Measurements from ENCODE around the gene SLC39A9. TPM values are rescaled to one million over a fixed set of nuclear protein-coding genes. Genes with fewer than 3 reads are reported as not detected.
A peak's percentile ranks its signal among the peaks of the same experiment; 100 is the strongest.
"Not testable (repeated sequence)": the region's sequence is repeated elsewhere in the genome, so short reads cannot be mapped to it uniquely, and the experiment has no call there.

SLC39A9 gene
- total and polyA plus RNA-seq, 4 experiments from 2014 or later, result 17.9 to 38.6 (median 26.2) TPM

- H3K27ac Mint-ChIP-seq, result peak overlapping the region in 1 of 7 donors; percentile 39
- Histone ChIP-seq H3K9me3 (ENCODE audit: control insufficient read depth in 1 of 2, low read length in 2 of 2) (no peaks in the 10 kb centered on the region), H3K4me3 (ENCODE audit: low read length in 2 of 2) (no peak overlapping the region), H3K27ac (ENCODE audit: low read depth, low read length) (no peak overlapping the region), H3K36me3 (ENCODE audit: insufficient read depth, low read length) (peaks cover 11% of the 10 kb centered on the region), H3K27me3 (ENCODE audit: insufficient read depth, low read length) (no peaks in the 10 kb centered on the region), H3K4me1 (ENCODE audit: insufficient read depth, low read length) (no peaks in the 10 kb centered on the region)
- ChIA-PET POLR2A (ENCODE audit: partially characterized antibody) (no interaction called here), CTCF (ENCODE audit: partially characterized antibody) (no interaction called here)
- no peak overlapping the region for H3K4me3 Mint-ChIP-seq
- DNase-seq, result no peak
- H3K27me3 Mint-ChIP-seq, result no peaks in the 10 kb centered on the region
- H3K36me3 Mint-ChIP-seq, result peaks cover 41 to 62% of the 10 kb centered on the region in 2 donors
- intact Hi-C loops (cut with micrococcal nuclease), result no loop called here
- H3K4me1 Mint-ChIP-seq, result peaks cover 0 to 5% (median 2%) of the 10 kb centered on the region in 4 donors
- H3K9me3 Mint-ChIP-seq, result peaks cover 0 to 2% (median 0%) of the 10 kb centered on the region in 8 donors
Observed at GRCh38 chr14:69378274-69378673, 20.2 kb upstream of the SLC39A9 start.

- POLR2A ChIA-PET (ENCODE audit: partially characterized antibody), result interaction anchor here (1.2 to 3.8 kb wide), 2 partner anchors 8 to 10 kb away, joined by 3 to 20 read pairs; partner anchors contain the start of genes ERH and SLC39A9
- CTCF ChIA-PET (ENCODE audit: partially characterized antibody), result interaction anchor here (1.2 kb wide), 1 partner anchor 9 kb away, joined by 4 read pairs; no protein-coding TSS in a partner anchor
- no peak overlapping the region for H3K27ac ChIP-seq (ENCODE audit: low read depth, low read length)
- Mint-ChIP-seq H3K27me3 (no peaks in the 10 kb centered on the region), H3K36me3 (peaks cover 51 to 78% of the 10 kb centered on the region in 2 donors), H3K27ac (peak overlapping the region in 1 of 7 donors; percentile 41), H3K4me3 (no peak overlapping the region), H3K9me3 (no peaks in the 10 kb centered on the region), H3K4me1 (peaks cover 37 to 63% (median 48%) of the 10 kb centered on the region in 4 donors)
- H3K36me3 ChIP-seq (ENCODE audit: insufficient read depth, low read length), result peaks cover 55% of the 10 kb centered on the region
- no peaks in the 10 kb centered on the region for H3K9me3 ChIP-seq (ENCODE audit: control insufficient read depth in 1 of 2, low read length in 2 of 2)
- DNase-seq, result no peak
- no peaks in the 10 kb centered on the region for H3K27me3 ChIP-seq (ENCODE audit: insufficient read depth, low read length)
- no peak overlapping the region for H3K4me3 ChIP-seq (ENCODE audit: low read length in 2 of 2)
- peaks cover 32% of the 10 kb centered on the region for H3K4me1 ChIP-seq (ENCODE audit: insufficient read depth, low read length)
- intact Hi-C loops (cut with micrococcal nuclease), result no loop called here
Observed at GRCh38 chr14:69387311-69387710, 11.2 kb upstream of the SLC39A9 start.

- peaks cover 51 to 82% (median 62%) of the 10 kb centered on the region in 4 donors for H3K4me1 Mint-ChIP-seq
- H3K27me3 Mint-ChIP-seq; H3K4me3 ChIP-seq (ENCODE audit: low read length in 2 of 2); intact Hi-C loops (cut with micrococcal nuclease); POLR2A ChIA-PET (ENCODE audit: partially characterized antibody); CTCF ChIA-PET (ENCODE audit: partially characterized antibody); H3K27me3 ChIP-seq (ENCODE audit: insufficient read depth, low read length); H3K27ac ChIP-seq (ENCODE audit: low read depth, low read length); DNase-seq; H3K9me3 Mint-ChIP-seq; H3K9me3 ChIP-seq (ENCODE audit: control insufficient read depth in 1 of 2, low read length in 2 of 2): not testable (repeated sequence)
- Histone ChIP-seq H3K36me3 (ENCODE audit: insufficient read depth, low read length) (peaks cover 56% of the 10 kb centered on the region), H3K4me1 (ENCODE audit: insufficient read depth, low read length) (peaks cover 73% of the 10 kb centered on the region)
- peak overlapping the region in 6 of 8 donors; percentile 2 to 76 (median 47) for H3K4me3 Mint-ChIP-seq
- peaks cover 67 to 86% of the 10 kb centered on the region in 2 donors for H3K36me3 Mint-ChIP-seq
- H3K27ac Mint-ChIP-seq, result peak overlapping the region in 1 of 7 donors; percentile 52
Observed at GRCh38 chr14:69391400-69391799, 7.1 kb upstream of the SLC39A9 start.

- intact Hi-C loops (cut with micrococcal nuclease), result no loop called here
- Histone ChIP-seq H3K27me3 (ENCODE audit: insufficient read depth, low read length) (no peaks in the 10 kb centered on the region), H3K4me1 (ENCODE audit: insufficient read depth, low read length) (peaks cover 80% of the 10 kb centered on the region), H3K9me3 (ENCODE audit: control insufficient read depth in 1 of 2, low read length in 2 of 2) (no peaks in the 10 kb centered on the region), H3K27ac (ENCODE audit: low read depth, low read length) (no peak overlapping the region), H3K4me3 (ENCODE audit: low read length in 2 of 2) (no peak overlapping the region), H3K36me3 (ENCODE audit: insufficient read depth, low read length) (peaks cover 50% of the 10 kb centered on the region)
- POLR2A ChIA-PET (ENCODE audit: partially characterized antibody), result no interaction called here
- Mint-ChIP-seq H3K27me3 (no peaks in the 10 kb centered on the region), H3K4me3 (peak overlapping the region in 6 of 8 donors; percentile 16 to 61 (median 42)), H3K9me3 (no peaks in the 10 kb centered on the region), H3K27ac (peak overlapping the region in 2 of 7 donors; percentile 37 to 79), H3K4me1 (peaks cover 57 to 87% (median 67%) of the 10 kb centered on the region in 4 donors), H3K36me3 (peaks cover 60 to 83% of the 10 kb centered on the region in 2 donors)
- DNase-seq, result no peak
- CTCF ChIA-PET (ENCODE audit: partially characterized antibody), result no interaction called here
Observed at GRCh38 chr14:69392481-69392880, 6.0 kb upstream of the SLC39A9 start.

- DNase-seq, result no peak
- ChIA-PET CTCF (ENCODE audit: partially characterized antibody) (interaction anchor here (1.4 kb wide), 1 partner anchor 64 kb away, joined by 3 read pairs; no protein-coding TSS in a partner anchor), POLR2A (ENCODE audit: partially characterized antibody) (interaction anchor here (0.7 to 1.2 kb wide), 3 partner anchors 9 to 1925 kb away, joined by 3 read pairs; partner anchors contain the start of gene DCAF5)
- Histone ChIP-seq H3K27ac (ENCODE audit: low read depth, low read length) (no peak overlapping the region), H3K4me1 (ENCODE audit: insufficient read depth, low read length) (peaks cover 86% of the 10 kb centered on the region), H3K9me3 (ENCODE audit: control insufficient read depth in 1 of 2, low read length in 2 of 2) (no peaks in the 10 kb centered on the region), H3K36me3 (ENCODE audit: insufficient read depth, low read length) (peaks cover 33% of the 10 kb centered on the region), H3K4me3 (ENCODE audit: low read length in 2 of 2) (no peak overlapping the region), H3K27me3 (ENCODE audit: insufficient read depth, low read length) (no peaks in the 10 kb centered on the region)
- Mint-ChIP-seq H3K9me3 (no peaks in the 10 kb centered on the region), H3K27ac (peak overlapping the region in 3 of 7 donors; percentile 41 to 98 (median 43)), H3K4me1 (peaks cover 53 to 96% (median 73%) of the 10 kb centered on the region in 4 donors), H3K36me3 (peaks cover 39 to 71% of the 10 kb centered on the region in 2 donors), H3K27me3 (no peaks in the 10 kb centered on the region), H3K4me3 (peak overlapping the region in 4 of 8 donors; percentile 4 to 44 (median 26))
- intact Hi-C loops (cut with micrococcal nuclease), result loop anchor here (5.0 kb wide), 2 partner anchors 204 to 1926 kb away; partner anchors contain the start of genes EXD2 and SIPA1L1
Observed at GRCh38 chr14:69395929-69396328, 2.6 kb upstream of the SLC39A9 start.

- DNase-seq, result no peak
Observed at GRCh38 chr14:69398818-69399210, 322 bp downstream of the SLC39A9 start.

GRCh38 chr14:69399750-69400149, 1.3 kb downstream of the SLC39A9 start:
- Histone ChIP-seq H3K9me3 (ENCODE audit: control insufficient read depth in 1 of 2, low read length in 2 of 2) (no peaks in the 10 kb centered on the region), H3K27ac (ENCODE audit: low read depth, low read length) (no peak overlapping the region), H3K36me3 (ENCODE audit: insufficient read depth, low read length) (peaks cover 8% of the 10 kb centered on the region), H3K27me3 (ENCODE audit: insufficient read depth, low read length) (no peaks in the 10 kb centered on the region), H3K4me1 (ENCODE audit: insufficient read depth, low read length) (peaks cover 66% of the 10 kb centered on the region), H3K4me3 (ENCODE audit: low read length in 2 of 2) (peak overlapping the region in 1 of 2 donors; percentile 91)
- peak overlapping the region in 1 of 7 donors; percentile 100 for H3K27ac Mint-ChIP-seq
- H3K27me3 Mint-ChIP-seq, result no peaks in the 10 kb centered on the region
- no peaks in the 10 kb centered on the region for H3K9me3 Mint-ChIP-seq
- CTCF ChIA-PET (ENCODE audit: partially characterized antibody), result no interaction called here
- H3K4me3 Mint-ChIP-seq, result peak overlapping the region; percentile 91 to 99 (median 96)
- H3K36me3 Mint-ChIP-seq, result peaks cover 16 to 37% of the 10 kb centered on the region in 2 donors
- POLR2A ChIA-PET (ENCODE audit: partially characterized antibody), result interaction anchor here (2.3 to 3.4 kb wide), 2 partner anchors 208 to 367 kb away, joined by 14 to 20 read pairs; partner anchors contain the start of genes EXD2 and SRSF5
- no peak for DNase-seq
- intact Hi-C loops (cut with micrococcal nuclease), result loop anchor here (2.0 to 5.0 kb wide), 3 partner anchors 207 to 1923 kb away; partner anchors contain the start of genes EXD2, SIPA1L1 and VTI1B
- peaks cover 39 to 89% (median 54%) of the 10 kb centered on the region in 4 donors for H3K4me1 Mint-ChIP-seq

More at GRCh38 chr14:69398818-69399210, 322 bp downstream of the SLC39A9 start:
- Mint-ChIP-seq H3K4me3 (peak overlapping the region; percentile 91 to 99 (median 96)), H3K36me3 (peaks cover 15 to 44% of the 10 kb centered on the region in 2 donors), H3K9me3 (no peaks in the 10 kb centered on the region), H3K27ac (peak overlapping the region; percentile 98 to 100 (median 100)), H3K27me3 (no peaks in the 10 kb centered on the region), H3K4me1 (peaks cover 38 to 84% (median 55%) of the 10 kb centered on the region in 4 donors)
- POLR2A ChIA-PET (ENCODE audit: partially characterized antibody), result interaction anchor here (0.9 to 3.4 kb wide), 13 partner anchors 11 to 1724 kb away, joined by 3 to 20 read pairs (median 4); partner anchors contain the start of genes COX16, DCAF5, EXD2 and SRSF5
- CTCF ChIA-PET (ENCODE audit: partially characterized antibody), result no interaction called here
- peak overlapping the region; percentile 86 to 91 for H3K4me3 ChIP-seq (ENCODE audit: low read length in 2 of 2)
- peaks cover 13% of the 10 kb centered on the region for H3K36me3 ChIP-seq (ENCODE audit: insufficient read depth, low read length)
- intact Hi-C loops (cut with micrococcal nuclease), result loop anchor here (1.0 to 5.0 kb wide), 5 partner anchors 207 to 1923 kb away; partner anchors contain the start of genes DCAF5, EXD2, SIPA1L1 and SRSF5
- no peaks in the 10 kb centered on the region for H3K27me3 ChIP-seq (ENCODE audit: insufficient read depth, low read length)
- H3K4me1 ChIP-seq (ENCODE audit: insufficient read depth, low read length), result peaks cover 75% of the 10 kb centered on the region
- peak overlapping the region; percentile 87 for H3K27ac ChIP-seq (ENCODE audit: low read depth, low read length)
- no peaks in the 10 kb centered on the region for H3K9me3 ChIP-seq (ENCODE audit: control insufficient read depth in 1 of 2, low read length in 2 of 2)
